AG04449 (cell line): ENCODE results near the gene DHCR7.

Experiments used
- CTCF ChIA-PET: fragments of 350-600 bp; formaldehyde crosslinking; extraction: SDS; loops from one replicate; lab custom pipeline; 2021; ENCODE audit warnings: antibody characterized with exemption; lab: Yijun Ruan, JAX
- POLR2A ChIA-PET: fragments of 400-600, 350-600 bp; formaldehyde crosslinking; extraction: SDS; loops from one replicate; lab custom pipeline; 2020; ENCODE audit warnings: antibody characterized with exemption, inconsistent platforms; lab: Yijun Ruan, JAX
- DNase-seq: peaks from one replicate; pipeline ENCODE4 v3.0.0-alpha.2; 2010; ENCODE audit warnings: low read depth, low spot score
- H3K4me3 ChIP-seq: 2 replicates; pipeline ENCODE4 v1.5.1; 2011; ENCODE audit warnings: low read depth, mild to moderate bottlenecking, control low read depth, low read length
- TF ChIP-seq, protein P1 (sequence below): IDR thresholded peaks from one replicate; pipeline ENCODE4 v1.5.1; 2011; ENCODE audit warnings: mild to moderate bottlenecking, moderate library complexity, low read length, control low read depth, inconsistent platforms; ENCODE audit not compliant: insufficient read depth; ENCODE audit errors: missing control alignments

DHCR7 gene

GRCh38 chr11:71454470-71455113 lies 6.4 kb upstream of the DHCR7 start:
- POLR2A ChIA-PET = no interaction called here
- H3K4me3 ChIP-seq = no peak overlapping the region
- TF ChIP-seq, protein P1, sequence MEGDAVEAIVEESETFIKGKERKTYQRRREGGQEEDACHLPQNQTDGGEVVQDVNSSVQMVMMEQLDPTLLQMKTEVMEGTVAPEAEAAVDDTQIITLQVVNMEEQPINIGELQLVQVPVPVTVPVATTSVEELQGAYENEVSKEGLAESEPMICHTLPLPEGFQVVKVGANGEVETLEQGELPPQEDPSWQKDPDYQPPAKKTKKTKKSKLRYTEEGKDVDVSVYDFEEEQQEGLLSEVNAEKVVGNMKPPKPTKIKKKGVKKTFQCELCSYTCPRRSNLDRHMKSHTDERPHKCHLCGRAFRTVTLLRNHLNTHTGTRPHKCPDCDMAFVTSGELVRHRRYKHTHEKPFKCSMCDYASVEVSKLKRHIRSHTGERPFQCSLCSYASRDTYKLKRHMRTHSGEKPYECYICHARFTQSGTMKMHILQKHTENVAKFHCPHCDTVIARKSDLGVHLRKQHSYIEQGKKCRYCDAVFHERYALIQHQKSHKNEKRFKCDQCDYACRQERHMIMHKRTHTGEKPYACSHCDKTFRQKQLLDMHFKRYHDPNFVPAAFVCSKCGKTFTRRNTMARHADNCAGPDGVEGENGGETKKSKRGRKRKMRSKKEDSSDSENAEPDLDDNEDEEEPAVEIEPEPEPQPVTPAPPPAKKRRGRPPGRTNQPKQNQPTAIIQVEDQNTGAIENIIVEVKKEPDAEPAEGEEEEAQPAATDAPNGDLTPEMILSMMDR = no peak

GRCh38 chr11:71453918-71454304 lies 5.7 kb upstream of the DHCR7 start:
- ChIA-PET POLR2A (no interaction called here), CTCF (no interaction called here)
- peak overlapping the region; percentile 95 for H3K4me3 ChIP-seq
- TF ChIP-seq, protein P1 = no peak
- DNase-seq = no peak

More at GRCh38 chr11:71454470-71455113, 6.4 kb upstream of the DHCR7 start:
- CTCF ChIA-PET = no interaction called here
- no peak for DNase-seq

DNA sequence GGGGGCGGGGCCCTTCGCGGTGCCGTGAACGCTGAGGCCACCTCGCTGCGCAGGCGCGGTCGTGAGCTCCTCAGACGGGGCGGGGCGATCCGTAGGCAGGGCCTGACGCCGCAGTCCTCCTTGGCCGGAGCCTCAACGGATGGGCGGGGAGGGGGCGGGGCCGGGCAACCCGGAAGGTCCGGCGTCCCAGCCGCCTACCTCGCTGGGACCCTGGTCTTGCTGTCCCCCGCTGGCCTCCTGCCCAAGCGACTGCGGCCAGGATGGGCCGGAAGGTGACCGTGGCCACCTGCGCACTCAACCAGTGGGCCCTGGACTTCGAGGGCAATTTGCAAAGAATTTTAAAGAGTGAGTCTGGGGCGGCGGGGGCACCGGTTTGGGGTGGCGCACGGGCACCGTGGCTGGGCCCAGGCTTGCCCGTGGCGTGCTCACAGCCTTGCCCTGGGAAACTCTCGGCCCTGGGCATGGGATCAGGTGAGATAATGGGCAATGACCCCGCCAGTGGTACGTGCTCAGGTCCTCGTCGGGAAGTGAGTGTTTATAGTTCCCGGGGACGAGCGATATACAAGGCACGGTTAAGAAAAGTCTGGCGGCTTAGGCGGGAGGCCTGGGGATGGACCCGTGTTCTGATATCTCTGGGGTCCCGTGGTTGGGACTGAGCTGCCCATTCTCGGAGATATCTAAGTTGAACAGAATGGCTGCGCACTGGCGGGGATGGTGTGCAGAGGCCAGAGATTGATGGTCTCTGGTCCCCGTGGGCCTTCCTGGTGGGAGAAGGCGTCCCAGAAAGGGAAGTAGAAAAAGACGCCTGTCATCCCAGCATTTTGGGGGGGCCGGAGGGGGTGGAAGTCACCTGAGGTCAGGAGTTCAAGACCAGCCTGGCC lies 5.1 kb upstream of the DHCR7 start, which contains the start of gene NADSYN1:
TSS of gene NADSYN1 (plus strand) at position 167 of the 881 bp plus-strand sequence. CDS start at position 261, 94 bp downstream.
- ChIA-PET POLR2A (interaction anchor here (0.6 kb wide), 2 partner anchors 14 to 516 kb away, joined by 3 read pairs; no protein-coding TSS in a partner anchor), CTCF (no interaction called here)
- DNase-seq = no peak
- H3K4me3 ChIP-seq = peak within 1 kb of the TSS; percentile 95
- TF ChIP-seq, protein P1 = no peak

- POLR2A ChIA-PET = interaction anchor here (0.6 kb wide), 2 partner anchors 15 to 517 kb away, joined by 3 read pairs; no protein-coding TSS in a partner anchor
- peak overlapping the region; percentile 66 for H3K4me3 ChIP-seq
- TF ChIP-seq, protein P1 = no peak
- CTCF ChIA-PET = no interaction called here
- no peak for DNase-seq
Measured at GRCh38 chr11:71452199-71453036, 4.2 kb upstream of the DHCR7 start.

DNA sequence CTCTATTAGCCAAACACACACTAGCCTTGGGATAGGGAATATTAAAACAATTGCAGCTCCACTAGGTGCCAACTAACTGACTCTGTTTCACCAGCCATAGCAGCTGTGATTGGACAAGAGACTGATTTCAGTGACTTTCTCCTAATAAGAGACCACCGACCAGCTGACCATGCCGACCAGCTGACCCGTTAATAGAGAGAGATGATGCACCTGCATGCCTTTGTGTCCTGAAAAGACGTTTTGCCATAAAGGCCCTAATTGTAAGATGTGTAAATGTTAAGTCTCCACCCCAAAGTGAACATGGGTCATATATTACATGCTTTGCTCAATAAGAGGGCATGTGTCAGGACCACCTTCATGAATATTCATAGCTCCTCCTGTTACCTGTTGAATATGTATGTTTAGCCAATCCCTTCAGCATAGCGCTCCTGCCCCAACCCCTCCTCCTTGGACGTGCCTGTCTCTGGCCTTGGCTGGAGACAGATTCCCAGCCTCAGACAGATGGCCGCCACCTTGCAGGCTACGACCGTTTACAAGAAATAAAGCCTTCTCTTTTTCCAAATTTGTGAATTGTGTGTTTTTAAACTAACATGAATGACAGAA lies 3.5 kb upstream of the DHCR7 start:
- H3K4me3 ChIP-seq = no peak overlapping the region
- TF ChIP-seq, protein P1 = no peak
- no peak for DNase-seq
- ChIA-PET CTCF (no interaction called here), POLR2A (no interaction called here)
